K562 (cell line): Measurements from ENCODE around the gene TULP4.
"Not testable (repeated sequence)": the region's sequence is repeated elsewhere in the genome, so short reads cannot be mapped to it uniquely, and the experiment has no call there.

Experiments used
- BRD4 ChIP-seq: fragments of 200-600 bp; sonication (generic); IDR thresholded peaks from 2 replicates; pipeline ENCODE4 v1.6.1; 2017; ENCODE audit warnings: inconsistent platforms
- CBFA2T2 ChIP-seq: fragments of 450-650 bp; conservative IDR thresholded peaks from 2 replicates; pipeline ENCODE4 v1.6.1; 2017; ENCODE audit warnings: mild to moderate bottlenecking
- FOSL1 ChIP-seq: fragments of 200-800 bp; sonication (Bioruptor generic); conservative IDR thresholded peaks from 2 replicates; pipeline ENCODE4 v1.6.1; 2016; ENCODE audit warnings: missing genetic modification characterization, missing compliant biosample characterization
- FUS ChIP-seq: fragments of 200-400 bp; formaldehyde crosslinking; optimal IDR thresholded peaks from 2 replicates; pipeline ENCODE3; 2017; ENCODE audit warnings: low read depth, low read length
- MXD1 ChIP-seq: fragments of 250-450 bp; sonication (Bioruptor Pico); IDR thresholded peaks from 2 replicates; pipeline ENCODE4 v1.8.0; 2021; ENCODE audit warnings: borderline replicate concordance, mild to moderate bottlenecking, moderate library complexity; ENCODE audit not compliant: poor library complexity, severe bottlenecking
- RFX5 ChIP-seq: IDR thresholded peaks from 2 replicates; pipeline ENCODE4 v1.6.1; 2011; ENCODE audit warnings: low read depth, mild to moderate bottlenecking, improper control_type of control experiment, low read length
- SRF ChIP-seq, 2 experiments: fragments of 250-450, 450-650 bp in 1 of 2; sonication (Bioruptor Pico) in 1 of 2; sonication (generic) in 1 of 2; formaldehyde crosslinking; IDR thresholded peaks; 2 replicates each; pipeline versions ENCODE4 v1.5.0 to v1.5.1; 2020 to 2022; ENCODE audit warnings: mild to moderate bottlenecking in 1 of 2, missing genetic modification reagents in 1 of 2
- TAF1 ChIP-seq: IDR thresholded peaks from 2 replicates; pipeline ENCODE4 v1.6.1; 2011; ENCODE audit warnings: mild to moderate bottlenecking, low read length, moderate library complexity; ENCODE audit not compliant: insufficient read depth, control insufficient read depth, severe bottlenecking; ENCODE audit errors: extremely low read depth
- TEAD1 ChIP-seq, 2 experiments: fragments of 450-650 bp in 1 of 2; sonication (generic) in 1 of 2; formaldehyde crosslinking; IDR thresholded peaks; 2 replicates each; pipeline versions ENCODE4 v1.4.0 to v1.8.0; 2020 to 2022; ENCODE audit warnings: mild to moderate bottlenecking in 2 of 2, missing genetic modification reagents in 1 of 2
- ZFX ChIP-seq: sonication (generic); formaldehyde crosslinking; IDR thresholded peaks from 2 replicates; pipeline ENCODE4 v1.8.0; 2022; ENCODE audit warnings: mild to moderate bottlenecking, missing genetic modification reagents, moderate library complexity
- ZNF217 ChIP-seq: sonication (generic); formaldehyde crosslinking; IDR thresholded peaks from 2 replicates; pipeline ENCODE4 v1.8.0; 2022; ENCODE audit warnings: mild to moderate bottlenecking, missing genetic modification reagents
- ZNF518B ChIP-seq: fragments of 250-450 bp; sonication (Bioruptor Pico); IDR thresholded peaks from 2 replicates; pipeline ENCODE4 v1.5.0; 2021; ENCODE audit warnings: mild to moderate bottlenecking, moderate library complexity
- ZNF766 ChIP-seq: fragments of 200-800 bp; sonication (Bioruptor generic); conservative IDR thresholded peaks from 2 replicates; pipeline ENCODE4 v1.6.1; 2016; ENCODE audit warnings: missing genetic modification characterization, missing compliant biosample characterization
- TF ChIP-seq, protein P1 (sequence below), 3 experiments: IDR thresholded peaks in 2 of 3; conservative IDR thresholded peaks in 1 of 3; 2 replicates each; pipeline ENCODE4 v1.5.1; 2011 to 2012; ENCODE audit warnings: low read length in 3 of 3, mild to moderate bottlenecking in 3 of 3, control low read depth in 2 of 3, improper control_type of control experiment in 1 of 3, inconsistent platforms in 1 of 3, low read depth in 1 of 3, mixed read lengths in 1 of 3, moderate library complexity in 1 of 3; ENCODE audit not compliant: insufficient read depth in 2 of 3

DNA sequence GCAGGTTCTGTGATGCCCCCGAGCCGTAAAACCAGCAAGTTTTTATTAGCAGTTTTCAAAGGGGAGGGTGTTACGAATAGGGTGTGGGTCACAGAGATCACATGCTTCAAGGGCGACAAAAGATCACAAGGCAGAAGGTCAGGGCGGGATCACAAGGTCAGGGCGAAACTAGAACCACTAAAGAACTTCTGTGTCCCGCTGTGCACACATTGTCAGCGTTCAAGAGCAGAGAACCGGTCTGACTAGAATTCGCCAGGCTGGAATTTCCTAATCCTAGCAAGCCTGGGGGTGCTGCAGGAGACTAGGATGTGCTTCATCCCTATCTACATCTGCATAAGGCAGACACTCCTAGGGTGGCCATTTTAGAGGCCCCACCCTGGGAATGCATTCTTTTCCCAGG, 26.9 kb downstream of the TULP4 start:
- not testable (repeated sequence) for TF ChIP-seq ZNF217 (CRISPR knock-in tag); ZNF518B (CRISPR knock-in tag); CBFA2T2; ZNF766 (CRISPR knock-in tag); TEAD1 (CRISPR knock-in tag; IDR thresholded peaks at IDR 0.05); ZFX (CRISPR knock-in tag); FOSL1 (tag); RFX5; MXD1 (CRISPR knock-in tag); FUS; SRF (CRISPR knock-in tag; IDR thresholded peaks at IDR 0.05); BRD4; TAF1
- TF ChIP-seq, protein P1, sequence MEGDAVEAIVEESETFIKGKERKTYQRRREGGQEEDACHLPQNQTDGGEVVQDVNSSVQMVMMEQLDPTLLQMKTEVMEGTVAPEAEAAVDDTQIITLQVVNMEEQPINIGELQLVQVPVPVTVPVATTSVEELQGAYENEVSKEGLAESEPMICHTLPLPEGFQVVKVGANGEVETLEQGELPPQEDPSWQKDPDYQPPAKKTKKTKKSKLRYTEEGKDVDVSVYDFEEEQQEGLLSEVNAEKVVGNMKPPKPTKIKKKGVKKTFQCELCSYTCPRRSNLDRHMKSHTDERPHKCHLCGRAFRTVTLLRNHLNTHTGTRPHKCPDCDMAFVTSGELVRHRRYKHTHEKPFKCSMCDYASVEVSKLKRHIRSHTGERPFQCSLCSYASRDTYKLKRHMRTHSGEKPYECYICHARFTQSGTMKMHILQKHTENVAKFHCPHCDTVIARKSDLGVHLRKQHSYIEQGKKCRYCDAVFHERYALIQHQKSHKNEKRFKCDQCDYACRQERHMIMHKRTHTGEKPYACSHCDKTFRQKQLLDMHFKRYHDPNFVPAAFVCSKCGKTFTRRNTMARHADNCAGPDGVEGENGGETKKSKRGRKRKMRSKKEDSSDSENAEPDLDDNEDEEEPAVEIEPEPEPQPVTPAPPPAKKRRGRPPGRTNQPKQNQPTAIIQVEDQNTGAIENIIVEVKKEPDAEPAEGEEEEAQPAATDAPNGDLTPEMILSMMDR (IDR thresholded peaks at IDR 0.05 in 2 of 3, conservative IDR thresholded peaks at IDR 0.05 in 1 of 3; ENCODE audit: insufficient read depth in 2 of 3, low read depth in 1 of 3, low read length in 3 of 3) = not testable (repeated sequence)
